Measurements from ENCODE around the gene ANKS1B. TPM values are rescaled to one million over a fixed set of nuclear protein-coding genes. Genes with fewer than 3 reads are reported as not detected.

ANKS1B gene
- total and polyA plus RNA-seq, 5 donors: 0.43 to 7.4 (median 3.3) TPM

DNA sequence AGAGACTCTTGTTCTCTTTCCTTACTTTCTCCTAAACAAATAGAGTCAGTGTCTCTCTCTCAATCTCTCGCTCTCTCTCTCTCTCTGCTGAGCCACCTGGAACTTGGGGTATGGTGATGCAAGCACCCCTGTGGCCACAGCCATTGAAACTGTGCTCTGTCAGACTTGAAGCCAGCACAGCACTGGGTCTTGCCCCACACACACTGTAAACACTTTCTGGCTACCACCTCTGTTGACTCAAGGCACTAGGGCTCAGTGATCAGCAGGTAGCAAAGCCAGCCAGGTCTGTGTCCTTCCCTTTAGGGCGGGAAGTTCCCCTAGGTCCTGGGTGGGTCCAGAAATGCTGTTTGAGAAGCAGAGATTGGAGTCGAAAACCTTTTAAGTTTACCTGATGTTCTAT, 463.1 kb downstream of the ANKS1B start:
- no peak overlapping the region for H3K27ac ChIP-seq (ENCODE audit: low read length)
- ATAC-seq (no peak), DNase-seq (no peak)
- intact Hi-C loops (cut with DNase I): no loop called here
- H3K4me3 ChIP-seq (ENCODE audit: low read length): no peak overlapping the region
- WGBS: 87% methylated on average over 3 of the region's 3 CpGs
- no peaks in the 10 kb centered on the region for H3K4me1 ChIP-seq (ENCODE audit: control insufficient read depth, insufficient read depth, low read length)
- no peaks in the 10 kb centered on the region for H3K9me3 ChIP-seq (ENCODE audit: control insufficient read depth, low read length)
- H3K27me3 ChIP-seq (ENCODE audit: control insufficient read depth, insufficient read depth): no peaks in the 10 kb centered on the region

DNA sequence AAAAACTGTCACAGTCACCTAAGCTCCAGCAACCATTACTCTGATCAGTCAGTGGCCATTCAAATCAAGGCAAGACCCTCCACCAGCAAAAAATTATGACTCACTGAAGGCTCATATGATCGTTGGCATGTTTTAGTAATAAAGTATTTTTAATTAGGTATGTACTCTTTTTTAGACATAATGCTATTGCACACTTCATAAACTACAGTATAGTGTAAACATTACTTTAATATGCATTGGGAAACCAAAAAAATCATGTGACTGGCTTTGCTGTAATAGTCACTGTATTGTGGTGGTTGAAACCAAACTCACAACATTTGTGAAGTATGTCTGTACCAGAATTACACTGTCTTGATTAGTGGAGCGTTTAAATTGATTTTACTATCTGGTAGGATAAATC, 471.7 kb downstream of the ANKS1B start:
- ATAC-seq: no peak
- 75% methylated on average over 2 of the region's 2 CpGs for WGBS
- H3K9me3 ChIP-seq (ENCODE audit: control insufficient read depth, low read length): no peaks in the 10 kb centered on the region

GRCh38 chr12:99505805-99506204, 478.9 kb downstream of the ANKS1B start:
- Histone ChIP-seq H3K4me3 (ENCODE audit: low read length) (no peak overlapping the region), H3K27ac (ENCODE audit: low read length) (no peak overlapping the region), H3K27me3 (ENCODE audit: control insufficient read depth, insufficient read depth) (no peaks in the 10 kb centered on the region), H3K4me1 (ENCODE audit: control insufficient read depth, insufficient read depth, low read length) (no peaks in the 10 kb centered on the region), H3K9me3 (ENCODE audit: control insufficient read depth, low read length) (no peaks in the 10 kb centered on the region)
- no peak for DNase-seq
- intact Hi-C loops (cut with DNase I): no loop called here
- 73% methylated on average over 3 of the region's 3 CpGs for WGBS
- no peak for ATAC-seq

More for the DNA sequence above, 471.7 kb downstream of the ANKS1B start:
- no peak for DNase-seq
- H3K4me1 ChIP-seq (ENCODE audit: control insufficient read depth, insufficient read depth, low read length): no peaks in the 10 kb centered on the region
- H3K27me3 ChIP-seq (ENCODE audit: control insufficient read depth, insufficient read depth): no peaks in the 10 kb centered on the region
- intact Hi-C loops (cut with DNase I): no loop called here
- H3K4me3 ChIP-seq (ENCODE audit: low read length): no peak overlapping the region
- H3K27ac ChIP-seq (ENCODE audit: low read length): no peak overlapping the region

DNA sequence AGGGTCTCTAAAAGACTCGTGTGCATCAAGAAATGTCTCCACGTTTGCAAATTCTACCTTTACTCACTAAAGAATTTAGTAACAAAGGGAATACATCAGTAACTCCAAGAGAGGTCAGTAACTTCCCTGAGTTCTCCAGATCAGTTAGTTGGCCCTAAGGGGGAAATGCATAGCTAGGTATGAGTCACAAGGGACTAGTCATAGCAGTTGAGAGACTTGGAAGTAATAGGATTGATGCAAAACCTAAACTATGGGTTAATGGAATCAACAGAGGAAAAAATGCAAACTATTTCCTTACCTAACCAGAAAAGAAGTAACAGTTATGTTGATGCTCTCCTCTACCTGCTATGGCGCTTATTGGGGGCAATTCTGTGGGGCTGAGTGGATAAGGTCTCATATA, 486.0 kb downstream of the ANKS1B start:
- ATAC-seq: no peak
- no peaks in the 10 kb centered on the region for H3K4me1 ChIP-seq (ENCODE audit: control insufficient read depth, insufficient read depth, low read length)
- no peak overlapping the region for H3K4me3 ChIP-seq (ENCODE audit: low read length)
- intact Hi-C loops (cut with DNase I): no loop called here
- no peaks in the 10 kb centered on the region for H3K9me3 ChIP-seq (ENCODE audit: control insufficient read depth, low read length)
- 59% methylated on average over 3 of the region's 3 CpGs for WGBS
- H3K27ac ChIP-seq (ENCODE audit: low read length): no peak overlapping the region
- H3K27me3 ChIP-seq (ENCODE audit: control insufficient read depth, insufficient read depth): no peaks in the 10 kb centered on the region
- DNase-seq: no peak

GRCh38 chr12:99495799-99496198, 488.9 kb downstream of the ANKS1B start:
- no peaks in the 10 kb centered on the region for H3K9me3 ChIP-seq (ENCODE audit: control insufficient read depth, low read length)
- no peaks in the 10 kb centered on the region for H3K27me3 ChIP-seq (ENCODE audit: control insufficient read depth, insufficient read depth)
- H3K4me1 ChIP-seq (ENCODE audit: control insufficient read depth, insufficient read depth, low read length): no peaks in the 10 kb centered on the region
- ATAC-seq (no peak), DNase-seq (no peak)
- H3K4me3 ChIP-seq (ENCODE audit: low read length): no peak overlapping the region
- intact Hi-C loops (cut with DNase I): no loop called here
- WGBS: 86% methylated on average over 1 of the region's 1 CpG
- H3K27ac ChIP-seq (ENCODE audit: low read length): no peak overlapping the region

DNA sequence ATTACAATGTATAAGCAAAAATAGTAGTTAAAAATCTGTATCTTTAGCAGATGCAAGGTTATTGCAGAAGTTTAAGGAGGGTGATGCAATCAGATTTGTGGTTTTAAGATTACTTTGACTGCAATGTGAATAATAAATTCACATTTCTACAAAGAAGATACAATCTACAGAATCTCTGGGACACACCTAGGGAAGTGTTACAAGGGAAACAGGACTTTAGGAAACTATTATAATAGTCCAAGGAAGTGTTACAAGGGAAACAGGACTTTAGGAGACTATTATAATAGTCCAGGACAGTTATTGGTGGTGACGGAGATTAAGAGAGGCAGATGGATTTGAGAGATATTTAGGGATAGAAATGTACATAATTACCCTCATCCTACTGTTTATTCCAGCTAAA, 491.5 kb downstream of the ANKS1B start:
- DNase-seq (no peak), ATAC-seq (no peak)
- WGBS: 82% methylated on average over 1 of the region's 1 CpG
- Histone ChIP-seq H3K27me3 (ENCODE audit: control insufficient read depth, insufficient read depth) (no peaks in the 10 kb centered on the region), H3K4me3 (ENCODE audit: low read length) (no peak overlapping the region), H3K4me1 (ENCODE audit: control insufficient read depth, insufficient read depth, low read length) (no peaks in the 10 kb centered on the region), H3K27ac (ENCODE audit: low read length) (no peak overlapping the region), H3K9me3 (ENCODE audit: control insufficient read depth, low read length) (no peaks in the 10 kb centered on the region)
- intact Hi-C loops (cut with DNase I): no loop called here

DNA sequence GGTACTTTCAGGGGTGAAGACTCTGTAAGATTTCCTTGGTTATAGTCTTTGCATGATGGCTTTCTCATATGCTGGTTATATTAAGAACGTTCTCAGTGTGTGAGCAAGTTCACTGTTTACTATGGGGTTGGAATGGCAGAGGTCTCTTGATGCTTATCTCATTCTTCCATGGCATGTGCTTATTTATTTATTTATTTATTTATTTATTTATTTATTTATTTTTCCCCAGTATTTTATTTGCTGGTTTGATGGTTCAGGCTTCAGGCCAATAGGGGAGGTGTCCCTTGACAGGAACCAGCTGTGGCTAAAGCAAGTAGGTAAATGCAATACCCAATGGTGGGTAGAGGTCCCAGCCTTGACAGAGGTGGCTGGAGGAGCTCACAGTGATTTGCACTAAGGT, 498.5 kb downstream of the ANKS1B start:
- H3K4me3 ChIP-seq (ENCODE audit: low read length): no peak overlapping the region
- no peaks in the 10 kb centered on the region for H3K4me1 ChIP-seq (ENCODE audit: control insufficient read depth, insufficient read depth, low read length)
- H3K27me3 ChIP-seq (ENCODE audit: control insufficient read depth, insufficient read depth): no peaks in the 10 kb centered on the region
- no peaks in the 10 kb centered on the region for H3K9me3 ChIP-seq (ENCODE audit: control insufficient read depth, low read length)
- 40% methylated on average over 1 of the region's 1 CpG for WGBS
- H3K27ac ChIP-seq (ENCODE audit: low read length): no peak overlapping the region
- ATAC-seq (no peak), DNase-seq (no peak)
- intact Hi-C loops (cut with DNase I): no loop called here

DNA sequence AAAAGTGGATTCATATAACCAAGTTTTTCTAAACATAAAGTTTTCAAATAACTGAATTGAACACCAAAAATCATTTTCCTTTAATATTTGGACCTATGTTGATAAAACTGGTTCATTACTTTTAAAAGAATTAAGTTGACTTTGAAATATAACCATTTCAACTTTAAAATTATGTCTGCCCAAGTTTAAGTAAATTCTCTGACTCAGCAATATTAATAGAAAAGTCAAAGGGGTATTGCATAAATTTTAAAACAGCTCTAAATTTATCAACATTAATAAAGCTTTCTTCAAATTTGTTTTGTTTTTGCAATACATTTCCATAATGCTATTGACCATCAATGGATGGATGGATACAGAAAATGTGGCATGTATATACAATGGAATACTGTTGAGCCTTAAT, 505.6 kb downstream of the ANKS1B start:
- H3K4me3 ChIP-seq (ENCODE audit: low read length): no peak overlapping the region
- ATAC-seq: no peak
- DNase-seq: no peak
- H3K4me1 ChIP-seq (ENCODE audit: control insufficient read depth, insufficient read depth, low read length): no peaks in the 10 kb centered on the region
- intact Hi-C loops (cut with DNase I): no loop called here
- H3K9me3 ChIP-seq (ENCODE audit: control insufficient read depth, low read length): no peaks in the 10 kb centered on the region
- H3K27me3 ChIP-seq (ENCODE audit: control insufficient read depth, insufficient read depth): no peaks in the 10 kb centered on the region
- H3K27ac ChIP-seq (ENCODE audit: low read length): no peak overlapping the region

DNA sequence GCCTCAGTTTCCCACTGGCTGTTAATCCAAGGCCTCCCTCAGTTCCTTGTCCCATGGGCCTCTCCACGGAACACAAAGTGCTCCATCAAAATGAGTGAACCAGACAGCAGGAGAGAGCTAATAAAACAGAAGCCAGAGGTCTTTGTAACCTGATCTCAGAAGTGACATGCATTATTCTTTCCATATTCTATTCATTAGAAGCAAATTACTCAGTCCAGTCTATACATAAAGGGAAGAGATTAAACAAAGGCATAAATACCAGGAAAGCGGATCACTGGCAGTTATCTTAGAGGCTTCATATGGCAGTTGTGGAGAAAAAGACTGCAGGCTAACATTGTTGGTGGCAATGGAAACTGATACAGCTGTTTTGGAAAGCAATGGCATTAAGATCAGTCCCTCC, 507.8 kb downstream of the ANKS1B start:
- WGBS: 69% methylated on average over 2 of the region's 2 CpGs
- intact Hi-C loops (cut with DNase I): no loop called here
- Histone ChIP-seq H3K4me3 (ENCODE audit: low read length) (no peak overlapping the region), H3K9me3 (ENCODE audit: control insufficient read depth, low read length) (no peaks in the 10 kb centered on the region), H3K27ac (ENCODE audit: low read length) (no peak overlapping the region), H3K27me3 (ENCODE audit: control insufficient read depth, insufficient read depth) (no peaks in the 10 kb centered on the region), H3K4me1 (ENCODE audit: control insufficient read depth, insufficient read depth, low read length) (no peaks in the 10 kb centered on the region)
- ATAC-seq (no peak), DNase-seq (no peak)

DNA sequence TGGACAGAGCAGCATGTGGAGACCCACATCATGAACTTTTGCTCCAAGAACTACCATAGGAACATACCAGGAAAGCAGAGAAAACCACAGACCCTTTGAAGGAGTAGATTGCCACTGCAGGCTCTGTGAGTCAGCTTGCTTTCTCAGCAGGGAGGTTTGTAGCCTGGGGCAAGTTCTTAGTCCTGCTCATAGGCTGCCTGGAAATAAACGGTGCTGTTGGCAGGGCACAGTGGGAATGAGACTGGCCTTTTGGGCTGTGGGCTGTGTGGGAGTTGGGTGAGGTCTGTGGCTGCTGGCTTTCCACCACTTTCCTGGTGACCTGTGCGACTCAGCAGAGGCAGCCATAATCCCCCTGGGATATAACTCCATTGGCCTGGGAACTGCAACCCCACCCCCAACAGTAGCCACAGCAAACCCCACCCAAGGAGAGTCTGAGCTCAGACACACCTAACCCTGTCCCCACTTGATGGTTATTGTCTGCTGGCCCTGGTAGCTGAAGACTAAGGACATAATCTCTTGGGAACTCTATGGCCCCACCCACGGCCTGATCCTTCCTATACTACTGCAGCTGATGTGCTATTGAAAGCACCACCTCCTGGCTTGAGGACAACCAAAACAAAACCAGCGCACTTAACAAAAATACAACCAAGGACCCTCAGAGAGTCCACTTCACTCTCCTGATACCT, 529.2 kb downstream of the ANKS1B start:
- Histone ChIP-seq H3K27me3 (ENCODE audit: control insufficient read depth, insufficient read depth) (no peaks in the 10 kb centered on the region), H3K27ac (ENCODE audit: low read length) (no peak overlapping the region), H3K4me3 (ENCODE audit: low read length) (no peak overlapping the region), H3K9me3 (ENCODE audit: control insufficient read depth, low read length) (no peaks in the 10 kb centered on the region), H3K4me1 (ENCODE audit: control insufficient read depth, insufficient read depth, low read length) (peaks cover 2% of the 10 kb centered on the region)
- DNase-seq (peak in 2 of 3 donors; percentile 7 to 10), ATAC-seq (no peak)
- 64% methylated on average over 4 of the region's 4 CpGs for WGBS
- intact Hi-C loops (cut with DNase I): no loop called here

GRCh38 chr12:99454539-99455172, 530.1 kb downstream of the ANKS1B start:
- Histone ChIP-seq H3K27ac (ENCODE audit: low read length) (no peak overlapping the region), H3K9me3 (ENCODE audit: control insufficient read depth, low read length) (no peaks in the 10 kb centered on the region), H3K4me3 (ENCODE audit: low read length) (no peak overlapping the region), H3K4me1 (ENCODE audit: control insufficient read depth, insufficient read depth, low read length) (peaks cover 2% of the 10 kb centered on the region), H3K27me3 (ENCODE audit: control insufficient read depth, insufficient read depth) (no peaks in the 10 kb centered on the region)
- 78% methylated on average over 2 of the region's 2 CpGs for WGBS
- DNase-seq (no peak), ATAC-seq (no peak)
- intact Hi-C loops (cut with DNase I): no loop called here

Data from right cardiac atrium (tissue), 5 donors.